AG10803 (cell line): Measurements from ENCODE around the gene MET.
"Not testable (repeated sequence)": the region's sequence is repeated elsewhere in the genome, so short reads cannot be mapped to it uniquely, and the experiment has no call there.

Experiments
- DNase-seq: peaks from one replicate; pipeline ENCODE4 v3.0.0; 2010; ENCODE audit warnings: low read depth
- H3K4me3 ChIP-seq: 2 replicates; pipeline ENCODE4 v1.5.1; 2011; ENCODE audit warnings: mild to moderate bottlenecking, low read length, control low read depth
- TF ChIP-seq, protein P1 (sequence below): conservative IDR thresholded peaks from 2 replicates; pipeline ENCODE4 v1.5.1; 2011; ENCODE audit warnings: mild to moderate bottlenecking, low read length, control low read depth, inconsistent platforms

Gene MET

DNA sequence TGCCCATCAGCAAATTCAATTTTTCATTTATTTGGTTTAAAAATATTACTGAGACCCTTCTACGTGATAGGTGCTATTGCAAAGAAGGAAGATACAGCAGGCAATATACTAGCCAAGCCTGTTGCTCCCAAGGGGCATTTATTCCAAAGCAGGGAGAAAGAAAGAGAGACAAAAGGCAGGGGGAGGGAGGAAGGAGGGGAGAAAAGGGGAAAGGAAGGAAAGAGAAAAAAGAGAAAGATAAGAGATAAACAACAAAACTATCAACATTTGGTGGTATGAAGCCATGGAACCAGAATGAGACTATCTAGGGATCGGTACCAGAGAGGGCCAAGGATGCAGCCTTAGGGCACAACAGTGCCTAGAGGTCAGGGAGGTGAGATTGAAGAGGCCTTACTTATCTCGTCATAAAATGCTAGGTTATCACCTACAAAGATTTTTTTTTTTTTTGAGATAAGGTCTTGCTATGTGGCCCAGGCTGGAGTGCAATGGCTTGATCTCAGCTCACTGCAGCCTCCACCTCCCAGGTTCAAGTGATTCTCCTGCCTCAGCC is 135.1 kb downstream of the MET start:
- no peak for DNase-seq
- TF ChIP-seq, protein P1, sequence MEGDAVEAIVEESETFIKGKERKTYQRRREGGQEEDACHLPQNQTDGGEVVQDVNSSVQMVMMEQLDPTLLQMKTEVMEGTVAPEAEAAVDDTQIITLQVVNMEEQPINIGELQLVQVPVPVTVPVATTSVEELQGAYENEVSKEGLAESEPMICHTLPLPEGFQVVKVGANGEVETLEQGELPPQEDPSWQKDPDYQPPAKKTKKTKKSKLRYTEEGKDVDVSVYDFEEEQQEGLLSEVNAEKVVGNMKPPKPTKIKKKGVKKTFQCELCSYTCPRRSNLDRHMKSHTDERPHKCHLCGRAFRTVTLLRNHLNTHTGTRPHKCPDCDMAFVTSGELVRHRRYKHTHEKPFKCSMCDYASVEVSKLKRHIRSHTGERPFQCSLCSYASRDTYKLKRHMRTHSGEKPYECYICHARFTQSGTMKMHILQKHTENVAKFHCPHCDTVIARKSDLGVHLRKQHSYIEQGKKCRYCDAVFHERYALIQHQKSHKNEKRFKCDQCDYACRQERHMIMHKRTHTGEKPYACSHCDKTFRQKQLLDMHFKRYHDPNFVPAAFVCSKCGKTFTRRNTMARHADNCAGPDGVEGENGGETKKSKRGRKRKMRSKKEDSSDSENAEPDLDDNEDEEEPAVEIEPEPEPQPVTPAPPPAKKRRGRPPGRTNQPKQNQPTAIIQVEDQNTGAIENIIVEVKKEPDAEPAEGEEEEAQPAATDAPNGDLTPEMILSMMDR, result no peak
- no peak overlapping the region for H3K4me3 ChIP-seq

GRCh38 chr7:116809636-116810266 is 137.8 kb downstream of the MET start:
- no peak overlapping the region for H3K4me3 ChIP-seq
- peak; percentile 75 for DNase-seq
- TF ChIP-seq, protein P1, result peak; percentile 76

- TF ChIP-seq, protein P1, result no peak
- DNase-seq, result peak; percentile 68
- no peak overlapping the region for H3K4me3 ChIP-seq
These were observed 138.5 kb downstream of the MET start for GRCh38 chr7:116810267-116811116.

- no peak for DNase-seq
- TF ChIP-seq, protein P1, result no peak
- H3K4me3 ChIP-seq, result no peak overlapping the region
These were observed 139.8 kb downstream of the MET start for GRCh38 chr7:116811768-116812167.

GRCh38 chr7:116812860-116813259 is 140.9 kb downstream of the MET start:
- no peak for DNase-seq
- TF ChIP-seq, protein P1, result no peak
- H3K4me3 ChIP-seq, result no peak overlapping the region

DNA sequence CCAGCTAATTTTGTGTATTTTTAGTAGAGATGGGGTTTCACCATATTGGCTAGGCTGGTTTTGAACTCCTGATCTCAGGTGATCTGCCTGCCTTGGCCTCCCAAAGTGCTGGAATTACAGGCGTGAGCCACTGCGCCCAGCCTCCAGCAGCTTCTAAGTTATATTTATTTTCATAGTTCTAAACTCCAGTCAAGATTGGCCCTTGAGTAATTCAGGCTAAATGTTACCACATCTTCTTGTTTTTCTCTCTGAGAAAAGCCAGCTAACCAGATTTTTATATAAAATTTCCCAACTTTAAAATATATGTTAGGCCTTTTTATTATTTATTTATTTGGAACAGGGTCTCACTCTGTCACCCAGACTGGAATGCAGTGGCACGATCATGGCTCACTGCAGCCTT is 141.4 kb downstream of the MET start:
- DNase-seq, result peak; percentile 32
- not testable (repeated sequence) for H3K4me3 ChIP-seq

DNA sequence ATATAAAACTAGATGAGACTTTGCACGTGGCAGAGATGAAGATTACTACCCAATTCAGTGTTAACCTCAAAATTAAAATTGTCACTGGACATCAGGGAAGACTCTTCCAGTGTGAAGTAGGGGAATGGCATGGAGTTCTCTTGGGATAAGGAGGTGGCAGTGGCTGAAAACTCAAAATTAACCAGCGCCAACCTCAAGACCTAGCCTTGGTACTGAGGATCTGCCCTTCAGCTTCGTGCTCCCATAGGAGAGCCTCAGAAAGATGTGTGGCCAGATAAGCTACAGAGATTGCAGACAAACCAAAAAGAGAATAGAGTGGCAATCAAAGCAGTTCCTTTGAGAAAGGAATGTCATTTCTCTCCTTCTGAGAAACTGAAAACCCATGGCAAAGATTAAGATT is 143.0 kb downstream of the MET start:
- TF ChIP-seq, protein P1, result no peak
- no peak overlapping the region for H3K4me3 ChIP-seq

More for the DNA sequence above, 143.0 kb downstream of the MET start:
- no peak for DNase-seq
